ENCODE results near the gene ARHGAP33. TPM values are rescaled to one million over a fixed set of nuclear protein-coding genes. Genes with fewer than 3 reads are reported as not detected.
"Not testable (repeated sequence)": the region's sequence is repeated elsewhere in the genome, so short reads cannot be mapped to it uniquely, and the experiment has no call there.

ARHGAP33 gene
- polyA plus RNA-seq, 1 donor = 15.0 TPM

DNA sequence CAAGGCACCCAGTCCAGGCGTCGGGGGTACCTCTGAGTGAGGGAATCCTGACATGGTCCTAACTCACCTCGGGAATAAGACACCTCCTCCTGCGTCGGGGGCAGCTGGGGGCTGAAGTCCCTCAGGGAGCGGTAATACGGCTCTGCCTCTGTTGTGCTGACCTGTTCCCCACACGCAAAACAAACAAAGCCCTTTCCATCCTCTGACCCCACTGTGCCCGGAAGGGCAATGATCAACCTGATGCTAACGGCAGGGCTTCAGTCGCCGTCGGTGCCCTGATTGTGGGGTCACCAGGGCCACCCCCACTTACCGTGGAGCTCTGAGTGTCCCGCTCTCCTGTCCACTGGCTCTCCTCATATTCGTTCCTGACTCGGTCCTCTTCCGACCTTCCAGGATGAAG lies 55.6 kb downstream of the ARHGAP33 start:
- no peak for DNase-seq (ENCODE audit: low read depth)

DNA sequence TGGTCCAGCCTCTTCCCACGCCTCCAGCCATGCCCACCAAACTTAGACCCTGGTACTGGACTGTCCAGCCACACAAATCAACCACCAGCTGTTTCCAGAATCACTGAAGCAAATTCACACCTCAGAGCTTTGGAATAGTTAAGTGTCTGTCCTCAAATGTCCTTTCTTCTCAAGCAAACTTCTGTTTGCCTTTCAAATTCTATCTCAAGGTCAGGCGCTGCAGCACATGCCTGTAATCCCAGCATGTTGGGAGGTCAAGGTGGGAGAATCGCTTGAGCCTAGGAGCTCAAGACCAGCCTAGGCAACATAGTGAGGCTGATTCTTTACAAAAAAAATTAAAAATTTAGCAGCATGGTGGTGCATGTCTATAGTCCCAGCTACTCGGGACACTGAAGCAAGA lies 56.7 kb downstream of the ARHGAP33 start:
- DNase-seq (ENCODE audit: low read depth) = no peak

DNA sequence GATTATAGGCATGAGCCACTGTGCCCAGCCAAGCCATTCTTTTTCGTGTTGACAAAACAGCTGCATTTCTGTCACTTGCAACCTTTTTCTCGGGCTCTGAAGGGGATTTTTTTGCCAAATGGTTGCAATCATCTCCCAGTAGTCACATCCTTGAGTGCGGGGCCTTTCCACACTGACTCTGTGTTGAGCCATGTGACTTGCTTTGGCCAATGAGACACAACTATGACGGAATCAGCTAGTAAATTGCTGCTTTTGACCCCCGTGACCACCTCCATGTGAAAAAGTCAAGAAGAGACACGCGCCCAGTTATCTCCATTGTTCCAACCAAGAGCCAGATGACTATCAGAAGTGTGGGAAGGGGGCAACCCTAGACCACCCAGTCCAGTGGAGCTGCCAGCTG lies 58.6 kb downstream of the ARHGAP33 start:
- DNase-seq (ENCODE audit: low read depth) = no peak

DNA sequence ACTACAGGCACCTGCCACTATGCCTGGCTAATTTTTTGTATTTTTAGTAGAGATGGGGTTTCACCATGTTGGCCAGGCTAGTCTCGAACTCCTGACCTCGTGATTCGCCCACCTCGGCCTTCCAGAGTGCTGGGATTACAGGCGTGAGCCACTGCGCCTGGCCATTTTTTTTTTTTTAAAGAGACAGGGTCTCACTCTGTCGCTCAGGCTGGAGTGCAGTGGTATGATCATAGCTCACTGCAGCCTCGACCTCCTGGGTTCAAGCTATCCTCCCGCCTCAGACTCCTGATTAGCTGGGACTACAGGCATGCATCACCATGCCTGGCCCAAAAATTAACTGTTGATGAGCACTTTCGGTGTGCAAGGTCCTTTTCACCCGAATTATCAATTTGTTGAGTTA lies 60.7 kb downstream of the ARHGAP33 start:
- not testable (repeated sequence) for DNase-seq (ENCODE audit: low read depth)

Other genes starting within 250 kb of the ARHGAP33 start
- gene SBSN, start 247.3 kb upstream of the ARHGAP33 start, polyA plus RNA-seq (ENCODE audit: insufficient read length) = not detected
- not detected for gene GAPDHS, start 242.1 kb upstream of the ARHGAP33 start, polyA plus RNA-seq (ENCODE audit: insufficient read length)
- gene TMEM147, start 229.9 kb upstream of the ARHGAP33 start, polyA plus RNA-seq (ENCODE audit: insufficient read length) = 45.4 TPM
- not detected for gene ATP4A, start 211.9 kb upstream of the ARHGAP33 start, polyA plus RNA-seq (ENCODE audit: insufficient read length)
- gene PMIS2, start 189.4 kb upstream of the ARHGAP33 start, polyA plus RNA-seq (ENCODE audit: insufficient read length) = not detected
- 10.9 TPM for gene HAUS5, start 162.8 kb upstream of the ARHGAP33 start, polyA plus RNA-seq (ENCODE audit: insufficient read length)
- gene RBM42, start 146.5 kb upstream of the ARHGAP33 start, polyA plus RNA-seq (ENCODE audit: insufficient read length) = 44.1 TPM
- gene ETV2, start 133.8 kb upstream of the ARHGAP33 start, polyA plus RNA-seq (ENCODE audit: insufficient read length) = 2.4 TPM
- gene COX6B1, start 127.2 kb upstream of the ARHGAP33 start, polyA plus RNA-seq (ENCODE audit: insufficient read length) = 266 TPM
- gene UPK1A, start 109.0 kb upstream of the ARHGAP33 start, polyA plus RNA-seq (ENCODE audit: insufficient read length) = not detected
- gene ZBTB32, start 71.0 kb upstream of the ARHGAP33 start, polyA plus RNA-seq (ENCODE audit: insufficient read length) = not detected
- gene KMT2B, start 57.6 kb upstream of the ARHGAP33 start, polyA plus RNA-seq (ENCODE audit: insufficient read length) = 23.0 TPM
- gene IGFLR1, start 33.1 kb upstream of the ARHGAP33 start, polyA plus RNA-seq (ENCODE audit: insufficient read length) = 3.3 TPM
- gene U2AF1L4, start 30.1 kb upstream of the ARHGAP33 start, polyA plus RNA-seq (ENCODE audit: insufficient read length) = 16.6 TPM
- gene PSENEN, start 29.9 kb upstream of the ARHGAP33 start, polyA plus RNA-seq (ENCODE audit: insufficient read length) = 31.7 TPM
- gene LIN37, start 27.0 kb upstream of the ARHGAP33 start, polyA plus RNA-seq (ENCODE audit: insufficient read length) = 8.6 TPM
- gene HSPB6, start 18.5 kb upstream of the ARHGAP33 start, polyA plus RNA-seq (ENCODE audit: insufficient read length) = 853 TPM
- gene PROSER3, start 17.4 kb upstream of the ARHGAP33 start, polyA plus RNA-seq (ENCODE audit: insufficient read length) = 13.9 TPM
- not detected for gene PRODH2, start 37.3 kb downstream of the ARHGAP33 start, polyA plus RNA-seq (ENCODE audit: insufficient read length)
- gene NPHS1, start 76.9 kb downstream of the ARHGAP33 start, polyA plus RNA-seq (ENCODE audit: insufficient read length) = 0.24 TPM
- 0.28 TPM for gene KIRREL2, start 81.3 kb downstream of the ARHGAP33 start, polyA plus RNA-seq (ENCODE audit: insufficient read length)
- 7.1 TPM for gene APLP1, start 93.0 kb downstream of the ARHGAP33 start, polyA plus RNA-seq (ENCODE audit: insufficient read length)
- gene NFKBID, start 125.0 kb downstream of the ARHGAP33 start, polyA plus RNA-seq (ENCODE audit: insufficient read length) = 1.2 TPM
- 4.7 TPM for gene HCST, start 127.0 kb downstream of the ARHGAP33 start, polyA plus RNA-seq (ENCODE audit: insufficient read length)
- gene TYROBP, start 132.7 kb downstream of the ARHGAP33 start, polyA plus RNA-seq (ENCODE audit: insufficient read length) = 14.7 TPM
- gene LRFN3, start 160.8 kb downstream of the ARHGAP33 start, polyA plus RNA-seq (ENCODE audit: insufficient read length) = 7.0 TPM
- 12.9 TPM for gene SDHAF1, start 219.6 kb downstream of the ARHGAP33 start, polyA plus RNA-seq (ENCODE audit: insufficient read length)
- 0.59 TPM for gene SYNE4, start 233.2 kb downstream of the ARHGAP33 start, polyA plus RNA-seq (ENCODE audit: insufficient read length)
- gene ALKBH6, start 238.6 kb downstream of the ARHGAP33 start, polyA plus RNA-seq (ENCODE audit: insufficient read length) = 8.5 TPM